ENCODE data around the gene SURF6.
"Not testable (repeated sequence)": the region's sequence is repeated elsewhere in the genome, so short reads cannot be mapped to it uniquely, and the experiment has no call there.

SURF6 gene

DNA sequence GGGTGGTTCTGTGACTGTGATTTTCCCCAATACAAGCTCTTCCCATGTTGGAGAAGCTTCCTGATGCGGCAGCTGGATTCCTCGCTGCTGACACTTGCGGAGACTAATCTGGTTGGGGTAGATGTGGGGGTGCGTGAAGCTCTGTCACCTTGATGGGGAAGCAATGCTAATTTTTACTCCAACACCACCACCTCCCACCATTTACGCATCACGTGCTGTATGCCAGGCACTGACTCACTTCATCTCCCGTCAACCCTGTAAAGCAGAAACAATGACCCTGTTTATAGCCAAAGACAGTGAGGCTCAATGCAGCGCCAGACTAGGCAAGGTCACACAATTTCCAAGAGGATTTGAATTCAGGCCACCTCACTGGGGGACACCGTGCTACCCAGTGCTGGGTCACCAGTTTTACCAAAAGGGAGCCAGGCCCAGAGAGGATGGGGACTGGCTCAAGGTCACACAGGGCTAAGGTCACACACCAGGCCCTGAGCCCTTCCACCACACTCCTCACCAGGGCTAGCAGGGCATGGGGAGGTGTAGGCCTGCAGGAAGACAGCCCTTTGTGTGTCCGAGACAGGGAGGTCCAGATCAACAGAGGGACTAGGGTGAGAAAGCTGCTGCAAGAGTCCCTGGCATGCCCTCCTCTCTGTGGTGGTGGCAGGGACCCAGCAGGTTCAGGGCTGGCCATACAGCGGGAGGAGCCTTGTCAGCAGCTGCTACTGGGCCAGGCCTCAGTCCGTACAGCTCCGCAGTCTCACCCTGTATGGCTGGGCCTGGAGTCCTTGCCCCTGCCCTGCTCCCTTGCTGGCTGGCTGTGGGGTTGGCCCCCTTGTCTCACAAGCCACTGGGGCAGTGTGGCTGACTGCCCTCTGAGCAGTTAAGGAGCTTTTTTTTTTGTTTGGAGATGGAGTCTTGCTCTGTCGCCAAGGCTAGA is 43.4 kb upstream of the SURF6 start:
- TF ChIP-seq, protein P1, sequence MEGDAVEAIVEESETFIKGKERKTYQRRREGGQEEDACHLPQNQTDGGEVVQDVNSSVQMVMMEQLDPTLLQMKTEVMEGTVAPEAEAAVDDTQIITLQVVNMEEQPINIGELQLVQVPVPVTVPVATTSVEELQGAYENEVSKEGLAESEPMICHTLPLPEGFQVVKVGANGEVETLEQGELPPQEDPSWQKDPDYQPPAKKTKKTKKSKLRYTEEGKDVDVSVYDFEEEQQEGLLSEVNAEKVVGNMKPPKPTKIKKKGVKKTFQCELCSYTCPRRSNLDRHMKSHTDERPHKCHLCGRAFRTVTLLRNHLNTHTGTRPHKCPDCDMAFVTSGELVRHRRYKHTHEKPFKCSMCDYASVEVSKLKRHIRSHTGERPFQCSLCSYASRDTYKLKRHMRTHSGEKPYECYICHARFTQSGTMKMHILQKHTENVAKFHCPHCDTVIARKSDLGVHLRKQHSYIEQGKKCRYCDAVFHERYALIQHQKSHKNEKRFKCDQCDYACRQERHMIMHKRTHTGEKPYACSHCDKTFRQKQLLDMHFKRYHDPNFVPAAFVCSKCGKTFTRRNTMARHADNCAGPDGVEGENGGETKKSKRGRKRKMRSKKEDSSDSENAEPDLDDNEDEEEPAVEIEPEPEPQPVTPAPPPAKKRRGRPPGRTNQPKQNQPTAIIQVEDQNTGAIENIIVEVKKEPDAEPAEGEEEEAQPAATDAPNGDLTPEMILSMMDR (IDR thresholded peaks at IDR 0.05; ENCODE audit: borderline replicate concordance, insufficient read depth, low read depth, low read length) = no peak
- H3K4me3 ChIP-seq (ENCODE audit: low read depth, low read length) = no peak overlapping the region

- H3K4me3 ChIP-seq (ENCODE audit: low read depth, low read length) = no peak overlapping the region
- TF ChIP-seq, protein P1 (IDR thresholded peaks at IDR 0.05; ENCODE audit: borderline replicate concordance, insufficient read depth, low read depth, low read length) = no peak
These were observed 42.5 kb upstream of the SURF6 start for GRCh38 chr9:133378408-133378962.

DNA sequence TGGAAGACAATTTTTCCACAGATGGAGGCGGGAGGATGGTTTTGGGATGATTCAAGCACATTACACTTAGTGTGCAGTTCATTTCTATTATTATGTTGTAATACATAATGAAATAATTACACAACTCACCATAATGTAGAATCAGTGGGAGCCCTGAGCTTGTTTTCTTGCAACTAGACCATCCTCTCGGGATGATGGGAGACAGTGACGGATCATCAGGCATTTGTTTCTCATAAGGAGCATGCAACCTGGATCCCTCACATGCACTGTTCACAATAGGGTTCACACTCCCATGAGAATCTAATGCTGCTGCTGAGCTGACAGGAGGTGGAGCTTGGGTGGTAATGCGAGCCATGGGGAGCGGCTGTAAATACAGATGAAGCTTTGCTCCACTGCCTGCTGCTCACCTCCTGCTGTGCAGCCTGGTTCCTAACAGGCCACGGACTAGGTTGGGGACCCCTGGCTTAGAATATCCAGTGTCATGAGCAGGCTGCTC is 41.8 kb upstream of the SURF6 start:
- H3K4me3 ChIP-seq (ENCODE audit: low read depth, low read length) = no peak overlapping the region
- TF ChIP-seq, protein P1 (IDR thresholded peaks at IDR 0.05; ENCODE audit: borderline replicate concordance, insufficient read depth, low read depth, low read length) = no peak

DNA sequence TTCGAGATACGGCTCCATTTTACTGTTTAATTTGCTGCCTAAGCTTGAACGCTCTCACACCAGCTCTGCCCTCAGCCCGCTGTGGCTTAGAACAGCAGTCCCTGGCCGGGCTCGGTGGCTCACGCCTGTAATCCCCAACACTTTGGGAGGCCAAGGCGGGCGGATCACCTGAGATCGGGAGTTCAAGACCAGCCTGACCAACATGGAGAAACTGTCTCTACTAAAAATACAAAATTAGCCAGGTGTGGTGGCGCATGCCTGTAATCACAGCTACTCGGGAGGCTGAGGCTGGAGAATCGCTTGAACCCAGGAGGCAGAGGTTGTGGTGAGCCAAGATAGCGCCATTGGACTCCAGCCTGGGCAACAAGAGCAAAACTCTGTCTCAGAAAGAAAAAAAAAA is 41.3 kb upstream of the SURF6 start:
- not testable (repeated sequence) for H3K4me3 ChIP-seq (ENCODE audit: low read depth, low read length)

DNA sequence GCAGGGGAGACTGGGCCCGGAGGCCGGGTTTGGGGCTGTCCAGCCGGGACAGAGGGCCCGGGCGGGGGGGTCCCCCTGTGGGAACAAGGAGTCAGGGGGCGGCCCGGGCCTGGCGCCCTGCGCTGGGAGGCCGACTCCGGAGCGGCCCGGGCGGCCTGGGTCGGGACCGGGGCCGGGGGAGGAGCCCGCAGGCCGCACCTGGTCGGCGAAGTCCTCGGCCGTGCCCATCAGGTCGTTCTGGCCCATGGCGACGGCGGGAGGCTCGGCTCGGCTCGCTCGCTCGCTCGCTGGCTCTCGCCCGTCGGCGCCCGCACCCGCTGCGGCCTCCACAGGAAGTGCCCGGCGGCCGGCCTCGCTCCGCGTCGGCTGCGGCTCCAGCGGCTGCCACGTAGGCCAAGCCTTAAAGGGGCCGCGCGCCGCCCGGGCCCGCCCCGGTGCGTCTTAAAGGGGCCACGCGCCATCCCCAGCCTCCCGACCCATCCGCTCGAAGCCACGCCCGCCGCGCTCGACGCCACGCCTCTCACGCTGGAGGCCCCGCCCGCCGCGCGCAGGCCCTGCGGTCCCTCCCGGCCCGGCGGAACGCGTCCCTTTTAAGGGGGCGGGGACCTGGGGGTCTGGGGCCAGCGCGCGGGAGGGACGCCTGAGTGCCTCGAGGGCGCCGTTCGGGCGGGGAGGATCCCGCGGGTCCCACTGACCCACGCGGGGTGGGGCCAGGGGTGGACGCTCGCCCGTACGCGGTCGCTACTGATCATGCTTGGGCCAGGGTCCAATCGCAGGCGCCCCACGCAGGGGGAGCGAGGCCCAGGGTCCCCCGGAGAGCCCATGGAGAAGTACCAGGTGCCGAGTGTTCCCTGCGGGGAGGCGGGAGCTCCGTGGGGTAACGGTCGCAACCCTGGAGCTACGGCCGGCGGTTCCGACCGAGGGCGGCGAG is 40.0 kb upstream of the SURF6 start, which contains the start of the genes STKLD1 and SURF4:
Gene STKLD1, plus strand, starts transcription at position 643 of the 931 bp plus-strand sequence. Its CDS starts 108 bp downstream, at position 751.
Gene SURF4, minus strand, starts transcription at position 337 of the 931 bp plus-strand sequence. Its CDS starts 91 bp downstream, at position 246.
- H3K4me3 ChIP-seq (ENCODE audit: low read depth, low read length) = peak within 1 kb of the TSS; percentile 74
- TF ChIP-seq, protein P1 (IDR thresholded peaks at IDR 0.05; ENCODE audit: borderline replicate concordance, insufficient read depth, low read depth, low read length) = no peak

- peak overlapping the region; percentile 74 for H3K4me3 ChIP-seq (ENCODE audit: low read depth, low read length)
- TF ChIP-seq, protein P1 (IDR thresholded peaks at IDR 0.05; ENCODE audit: borderline replicate concordance, insufficient read depth, low read depth, low read length) = 0 out of 2 replicates have a peak, but pooled peaks have one; percentile 0
These were observed 39.2 kb upstream of the SURF6 start for GRCh38 chr9:133375116-133375723.
